Keratinocyte (primary cell): ENCODE results near the gene CCDC9B.

Experiments used
- EZH2 ChIP-seq: IDR thresholded peaks from one replicate; pipeline ENCODE4 v1.6.1; 2012; ENCODE audit warnings: inconsistent platforms, mild to moderate bottlenecking, low read length, moderate library complexity
- TF ChIP-seq, protein P1 (sequence below), 3 experiments: IDR thresholded peaks in 1 of 3; conservative IDR thresholded peaks in 1 of 3; optimal IDR thresholded peaks in 1 of 3; 2 replicates in 2 of 3; 3 replicates in 1 of 3; pipeline versions ENCODE3 to v1.5.1; 2011; ENCODE audit warnings: low read length in 3 of 3, mild to moderate bottlenecking in 3 of 3, moderate library complexity in 2 of 3, control low read depth in 1 of 3, inconsistent platforms in 1 of 3; ENCODE audit not compliant: insufficient read depth in 2 of 3; ENCODE audit errors: extremely low read depth in 1 of 3

- TF ChIP-seq, protein P1, sequence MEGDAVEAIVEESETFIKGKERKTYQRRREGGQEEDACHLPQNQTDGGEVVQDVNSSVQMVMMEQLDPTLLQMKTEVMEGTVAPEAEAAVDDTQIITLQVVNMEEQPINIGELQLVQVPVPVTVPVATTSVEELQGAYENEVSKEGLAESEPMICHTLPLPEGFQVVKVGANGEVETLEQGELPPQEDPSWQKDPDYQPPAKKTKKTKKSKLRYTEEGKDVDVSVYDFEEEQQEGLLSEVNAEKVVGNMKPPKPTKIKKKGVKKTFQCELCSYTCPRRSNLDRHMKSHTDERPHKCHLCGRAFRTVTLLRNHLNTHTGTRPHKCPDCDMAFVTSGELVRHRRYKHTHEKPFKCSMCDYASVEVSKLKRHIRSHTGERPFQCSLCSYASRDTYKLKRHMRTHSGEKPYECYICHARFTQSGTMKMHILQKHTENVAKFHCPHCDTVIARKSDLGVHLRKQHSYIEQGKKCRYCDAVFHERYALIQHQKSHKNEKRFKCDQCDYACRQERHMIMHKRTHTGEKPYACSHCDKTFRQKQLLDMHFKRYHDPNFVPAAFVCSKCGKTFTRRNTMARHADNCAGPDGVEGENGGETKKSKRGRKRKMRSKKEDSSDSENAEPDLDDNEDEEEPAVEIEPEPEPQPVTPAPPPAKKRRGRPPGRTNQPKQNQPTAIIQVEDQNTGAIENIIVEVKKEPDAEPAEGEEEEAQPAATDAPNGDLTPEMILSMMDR (optimal IDR thresholded peaks at IDR 0.05 in 1 of 3, IDR thresholded peaks at IDR 0.05 in 1 of 3, conservative IDR thresholded peaks at IDR 0.05 in 1 of 3; ENCODE audit: extremely low read depth in 1 of 3, insufficient read depth in 2 of 3, low read length in 3 of 3): peak; percentile 50 to 73 (median 68)
- TF ChIP-seq EZH2: no peak
These were observed 13.9 kb upstream of the CCDC9B start for GRCh38 chr15:40354408-40355171.
